Endothelial cell (in vitro differentiated cells): ENCODE data around the gene PLA2G4C. TPM values are rescaled to one million over a fixed set of nuclear protein-coding genes. Genes with fewer than 3 reads are reported as not detected.
"Not testable (repeated sequence)": the region's sequence is repeated elsewhere in the genome, so short reads cannot be mapped to it uniquely, and the experiment has no call there.

Experiments
- DNase-seq: peaks from one replicate; pipeline ENCODE4 v3.0.0; 2021; ENCODE audit warnings: low spot score
- H3K27ac Mint-ChIP-seq: one replicate; pipeline ENCODE4 v1.8.0; 2021; ENCODE audit warnings: mixed read lengths, inconsistent platforms; ENCODE audit not compliant: unreplicated experiment
- H3K27me3 Mint-ChIP-seq: one replicate; pipeline ENCODE4 v1.8.0; 2021; ENCODE audit warnings: mild to moderate bottlenecking, moderate library complexity, mixed read lengths, inconsistent platforms; ENCODE audit not compliant: unreplicated experiment
- H3K36me3 Mint-ChIP-seq: one replicate; pipeline ENCODE4 v1.8.0; 2021; ENCODE audit warnings: mild to moderate bottlenecking, low read depth, mixed read lengths, inconsistent platforms; ENCODE audit not compliant: unreplicated experiment
- H3K4me1 Mint-ChIP-seq: one replicate; pipeline ENCODE4 v1.8.0; 2021; ENCODE audit warnings: mild to moderate bottlenecking, mixed read lengths, inconsistent platforms; ENCODE audit not compliant: unreplicated experiment
- H3K4me3 Mint-ChIP-seq: one replicate; pipeline ENCODE4 v1.8.0; 2021; ENCODE audit warnings: mild to moderate bottlenecking, mixed read lengths, inconsistent platforms; ENCODE audit not compliant: unreplicated experiment
- H3K9me3 Mint-ChIP-seq: one replicate; pipeline ENCODE4 v1.8.0; 2021; ENCODE audit warnings: mixed read lengths, inconsistent platforms; ENCODE audit not compliant: unreplicated experiment
- total RNA-seq: library from RNA; stranded (reverse); fragmentation: NEBNext Ultra II Directional; extraction: Animal tissue kit (Norgen Biotek cat#: 25700); gene quantifications from one replicate; pipeline ENCODE4 v1.2.1, GENCODE V29; 2021; ENCODE audit not compliant: unreplicated experiment
- TF ChIP-seq, protein P1 (sequence below): fragments of 200-600 bp; sonication (generic); IDR thresholded peaks from one replicate; pipeline ENCODE4 v1.5.0; 2021; ENCODE audit warnings: antibody characterized with exemption; ENCODE audit not compliant: unreplicated experiment

Gene PLA2G4C
- total RNA-seq, 1 donor from 2014 or later: 1.1 TPM

DNA sequence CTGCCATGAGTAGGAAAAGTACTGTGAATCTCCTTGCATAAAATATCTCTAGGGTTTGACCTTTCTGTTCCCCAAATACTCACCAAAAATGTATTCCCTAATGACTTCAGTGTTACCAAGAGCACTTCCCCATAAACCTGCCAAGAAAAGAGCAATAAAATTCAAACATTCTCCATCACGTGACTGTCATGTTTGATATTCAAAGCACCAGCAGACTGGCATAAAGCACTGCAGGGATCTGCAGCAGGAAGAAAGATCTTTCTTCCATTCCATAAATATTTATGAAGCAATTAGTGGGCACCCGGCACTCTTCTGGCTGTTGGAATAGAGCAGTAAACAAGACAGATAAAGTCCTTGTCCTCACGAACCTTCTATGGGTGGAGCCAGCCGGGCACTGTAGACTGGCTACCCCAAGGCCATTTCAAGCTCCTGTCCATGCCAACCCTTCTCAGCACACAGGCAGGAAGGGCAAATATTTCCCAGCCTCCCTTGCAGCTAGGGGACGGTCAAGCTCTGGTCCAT, 20.3 kb downstream of the PLA2G4C start:
- peaks cover 3% of the 10 kb centered on the region for H3K36me3 Mint-ChIP-seq
- H3K27ac Mint-ChIP-seq: no peak overlapping the region
- H3K27me3 Mint-ChIP-seq: peaks cover 1% of the 10 kb centered on the region
- no peak overlapping the region for H3K4me3 Mint-ChIP-seq
- peaks cover 5% of the 10 kb centered on the region for H3K9me3 Mint-ChIP-seq
- H3K4me1 Mint-ChIP-seq: no peaks in the 10 kb centered on the region
- DNase-seq: no peak
- TF ChIP-seq, protein P1, sequence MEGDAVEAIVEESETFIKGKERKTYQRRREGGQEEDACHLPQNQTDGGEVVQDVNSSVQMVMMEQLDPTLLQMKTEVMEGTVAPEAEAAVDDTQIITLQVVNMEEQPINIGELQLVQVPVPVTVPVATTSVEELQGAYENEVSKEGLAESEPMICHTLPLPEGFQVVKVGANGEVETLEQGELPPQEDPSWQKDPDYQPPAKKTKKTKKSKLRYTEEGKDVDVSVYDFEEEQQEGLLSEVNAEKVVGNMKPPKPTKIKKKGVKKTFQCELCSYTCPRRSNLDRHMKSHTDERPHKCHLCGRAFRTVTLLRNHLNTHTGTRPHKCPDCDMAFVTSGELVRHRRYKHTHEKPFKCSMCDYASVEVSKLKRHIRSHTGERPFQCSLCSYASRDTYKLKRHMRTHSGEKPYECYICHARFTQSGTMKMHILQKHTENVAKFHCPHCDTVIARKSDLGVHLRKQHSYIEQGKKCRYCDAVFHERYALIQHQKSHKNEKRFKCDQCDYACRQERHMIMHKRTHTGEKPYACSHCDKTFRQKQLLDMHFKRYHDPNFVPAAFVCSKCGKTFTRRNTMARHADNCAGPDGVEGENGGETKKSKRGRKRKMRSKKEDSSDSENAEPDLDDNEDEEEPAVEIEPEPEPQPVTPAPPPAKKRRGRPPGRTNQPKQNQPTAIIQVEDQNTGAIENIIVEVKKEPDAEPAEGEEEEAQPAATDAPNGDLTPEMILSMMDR: no peak

DNA sequence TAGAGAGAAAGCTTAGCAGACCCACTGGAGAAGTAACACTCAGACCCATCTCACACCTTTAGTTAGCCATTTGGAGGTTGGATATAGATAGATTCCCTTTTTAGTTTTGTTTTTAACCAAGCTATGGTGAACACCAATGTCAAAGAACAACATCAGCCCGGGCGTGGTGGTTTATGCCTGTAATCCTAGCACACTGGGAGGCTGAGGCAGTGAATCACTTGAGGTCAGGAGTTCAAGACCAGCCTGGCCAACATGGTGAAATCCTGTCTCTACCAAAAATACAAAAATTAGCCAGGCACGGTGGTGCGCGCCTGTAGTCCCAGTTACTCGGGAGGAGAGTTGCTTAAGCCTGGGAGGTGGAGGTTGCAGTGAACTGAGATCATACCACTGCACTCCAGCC, 21.6 kb downstream of the PLA2G4C start:
- DNase-seq, H3K9me3 Mint-ChIP-seq, H3K4me1 Mint-ChIP-seq, H3K36me3 Mint-ChIP-seq, H3K27me3 Mint-ChIP-seq, H3K27ac Mint-ChIP-seq, H3K4me3 Mint-ChIP-seq: not testable (repeated sequence)

DNA sequence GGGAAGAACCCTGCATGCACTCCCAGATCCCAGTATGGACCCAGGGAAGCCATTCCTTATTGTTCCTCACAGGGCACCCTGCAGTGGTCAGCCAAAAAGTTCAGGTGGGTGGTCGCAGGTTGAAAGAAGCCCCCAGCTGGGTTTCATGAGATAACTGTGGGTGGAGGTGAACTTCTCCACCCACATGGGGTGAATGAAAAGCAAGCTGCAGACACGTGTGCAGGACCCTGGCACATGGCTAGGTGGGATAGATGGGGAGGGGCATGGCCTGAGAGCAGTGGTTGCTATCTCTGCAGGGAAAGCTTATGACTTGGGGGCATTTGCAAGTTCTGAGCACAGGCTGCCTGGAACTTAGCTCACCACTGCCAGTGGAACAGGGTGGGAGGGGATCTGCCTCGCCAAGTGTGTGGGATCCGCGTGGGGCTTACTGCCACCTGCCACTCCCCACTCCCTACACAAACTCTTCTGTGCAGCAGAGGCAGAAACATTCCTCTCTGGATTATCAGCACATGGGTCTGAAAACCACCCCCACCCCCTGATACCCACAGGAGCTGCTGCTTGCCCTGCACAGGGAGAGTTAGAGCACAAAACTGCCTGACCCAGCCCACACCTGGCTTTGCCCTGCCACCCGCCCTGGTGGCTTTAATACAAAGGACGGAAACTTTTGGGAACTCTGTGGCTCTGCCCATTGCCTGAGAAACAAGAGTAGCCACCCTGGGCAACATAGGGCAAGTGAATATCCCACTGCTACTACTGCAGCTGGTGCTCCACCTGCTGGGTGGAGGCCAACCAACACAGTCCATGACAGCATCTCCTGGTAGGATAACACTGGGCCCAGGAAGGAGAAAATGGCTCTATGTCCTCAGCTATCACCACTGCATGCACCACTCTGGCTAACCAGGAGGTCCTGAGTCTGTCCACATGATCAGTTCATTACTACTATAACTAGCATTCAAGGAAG, 24.4 kb downstream of the PLA2G4C start:
- TF ChIP-seq, protein P1: no peak
- Mint-ChIP-seq H3K4me3 (no peak overlapping the region), H3K27ac (no peak overlapping the region)

DNA sequence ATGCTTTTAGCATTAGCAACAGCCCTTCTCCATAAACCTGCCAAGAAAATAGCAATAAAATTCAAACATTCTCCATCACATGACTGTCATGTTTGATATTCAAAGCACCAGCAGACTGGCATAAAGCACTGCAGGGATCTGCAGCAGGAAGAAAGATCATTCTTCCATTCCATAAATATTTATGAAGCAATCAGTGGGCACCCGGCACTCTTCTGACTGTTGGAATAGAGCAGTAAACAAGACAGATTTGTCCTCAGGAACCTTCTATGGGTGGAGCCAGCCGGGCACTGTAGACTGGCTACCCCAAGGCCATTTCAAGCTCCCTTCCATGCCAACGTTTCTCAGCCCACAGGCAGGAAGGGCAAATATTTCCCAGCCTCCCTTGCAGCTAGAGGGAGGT, 25.5 kb downstream of the PLA2G4C start:
- H3K27me3 Mint-ChIP-seq: peaks cover 2% of the 10 kb centered on the region
- no peak overlapping the region for H3K27ac Mint-ChIP-seq
- H3K4me1 Mint-ChIP-seq: no peaks in the 10 kb centered on the region
- no peak for DNase-seq
- TF ChIP-seq, protein P1: no peak
- H3K4me3 Mint-ChIP-seq: no peak overlapping the region
- no peaks in the 10 kb centered on the region for H3K36me3 Mint-ChIP-seq
- no peaks in the 10 kb centered on the region for H3K9me3 Mint-ChIP-seq

More for the DNA sequence above, 24.4 kb downstream of the PLA2G4C start:
- Mint-ChIP-seq H3K9me3 (no peaks in the 10 kb centered on the region), H3K36me3 (no peaks in the 10 kb centered on the region), H3K27me3 (peaks cover 2% of the 10 kb centered on the region), H3K4me1 (no peaks in the 10 kb centered on the region)
- DNase-seq: no peak

DNA sequence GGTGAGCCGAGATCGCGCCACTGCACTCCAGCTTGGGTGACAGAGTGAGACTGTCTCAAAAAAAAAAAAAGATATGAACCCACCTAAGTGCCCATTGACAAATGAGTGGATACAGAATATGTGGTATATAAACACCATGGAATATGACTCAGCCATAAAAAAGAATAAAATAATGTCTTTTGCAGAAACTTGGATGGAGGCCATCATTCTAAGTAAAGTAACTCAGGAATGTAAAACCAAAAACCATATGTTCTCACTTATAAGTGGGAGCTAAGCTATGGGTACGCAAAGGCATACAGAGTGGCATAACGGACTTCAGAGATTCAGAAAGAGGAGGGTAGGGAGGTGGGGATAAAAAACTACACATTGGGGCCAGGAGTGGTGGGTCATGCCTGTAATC, 29.5 kb downstream of the PLA2G4C start:
- H3K4me1 Mint-ChIP-seq: no peaks in the 10 kb centered on the region
- H3K9me3 Mint-ChIP-seq: no peaks in the 10 kb centered on the region
- no peaks in the 10 kb centered on the region for H3K36me3 Mint-ChIP-seq
- H3K4me3 Mint-ChIP-seq: no peak overlapping the region
- H3K27ac Mint-ChIP-seq: no peak overlapping the region
- TF ChIP-seq, protein P1: no peak
- no peak for DNase-seq
- H3K27me3 Mint-ChIP-seq: peaks cover 2% of the 10 kb centered on the region

DNA sequence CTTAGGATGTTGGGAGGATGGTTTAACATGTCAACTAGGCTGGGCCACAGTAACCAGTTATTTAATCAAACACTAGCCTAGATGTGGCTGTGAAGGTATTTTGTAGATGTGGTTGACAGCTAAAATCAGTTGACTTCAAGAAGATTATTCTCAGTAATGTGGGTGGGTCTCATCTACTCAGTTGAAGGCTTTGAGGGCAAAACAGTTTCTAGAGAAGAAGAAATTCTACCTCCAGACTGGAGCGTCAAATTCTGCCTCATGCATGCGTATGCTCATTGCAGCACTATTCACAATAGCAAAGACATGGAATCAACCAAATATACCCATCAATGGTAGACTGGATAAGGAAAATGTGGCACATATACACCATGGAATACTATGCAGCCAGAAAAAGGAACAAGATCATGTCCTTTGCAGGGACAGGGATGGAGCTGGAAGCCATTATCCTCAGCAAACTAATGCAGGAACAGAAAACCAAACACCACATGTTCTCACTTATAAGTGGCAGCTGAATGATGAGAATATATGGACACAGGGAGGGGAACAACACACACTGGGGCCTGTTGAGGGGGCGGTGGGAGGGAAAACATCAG, 40.3 kb downstream of the PLA2G4C start:
- not testable (repeated sequence) for H3K4me3 Mint-ChIP-seq, H3K9me3 Mint-ChIP-seq, DNase-seq, H3K27me3 Mint-ChIP-seq, H3K4me1 Mint-ChIP-seq, H3K27ac Mint-ChIP-seq, H3K36me3 Mint-ChIP-seq
